Measurements from ENCODE around the gene ADIRF. TPM values are rescaled to one million over a fixed set of nuclear protein-coding genes. Genes with fewer than 3 reads are reported as not detected.
"Not testable (repeated sequence)": the region's sequence is repeated elsewhere in the genome, so short reads cannot be mapped to it uniquely, and the experiment has no call there.

Gene ADIRF
- total and polyA plus RNA-seq, 9 donors: 1.5 to 9.7 (median 3.0) TPM

- Histone ChIP-seq H3K36me3 (ENCODE audit: control insufficient read depth, insufficient read depth, low read length) (no peaks in the 10 kb centered on the region), H3K27me3 (ENCODE audit: control insufficient read depth, insufficient read depth, low read length) (no peaks in the 10 kb centered on the region), H3K27ac (ENCODE audit: low read length) (no peak overlapping the region), H3K9me3 (replicated peaks; ENCODE audit: control insufficient read depth, low read depth, low read length) (no peaks in the 10 kb centered on the region), H3K4me3 (ENCODE audit: low read length) (no peak overlapping the region), H3K4me1 (ENCODE audit: control insufficient read depth, insufficient read depth, low read length) (peaks cover 23% of the 10 kb centered on the region)
- 93% methylated on average over 3 of the region's 4 CpGs for WGBS (ENCODE audit: insufficient coverage)
- peak; percentile 8 for DNase-seq
Observed at GRCh38 chr10:86979296-86979818, 11.1 kb downstream of the ADIRF start.

GRCh38 chr10:86979977-86980448 lies 11.7 kb downstream of the ADIRF start:
- Histone ChIP-seq H3K27me3 (ENCODE audit: control insufficient read depth, insufficient read depth, low read length) (no peaks in the 10 kb centered on the region), H3K4me1 (ENCODE audit: control insufficient read depth, insufficient read depth, low read length) (peaks cover 23% of the 10 kb centered on the region), H3K9me3 (replicated peaks; ENCODE audit: control insufficient read depth, low read depth, low read length) (no peaks in the 10 kb centered on the region), H3K27ac (ENCODE audit: low read length) (peak overlapping the region; percentile 63), H3K4me3 (ENCODE audit: low read length) (no peak overlapping the region), H3K36me3 (ENCODE audit: control insufficient read depth, insufficient read depth, low read length) (no peaks in the 10 kb centered on the region)
- 7% methylated on average over 2 of the region's 3 CpGs for WGBS (ENCODE audit: insufficient coverage)
- DNase-seq: peak; percentile 69

GRCh38 chr10:86981020-86981419 lies 12.7 kb downstream of the ADIRF start:
- peak; percentile 16 for DNase-seq
- peaks cover 23% of the 10 kb centered on the region for H3K4me1 ChIP-seq (ENCODE audit: control insufficient read depth, insufficient read depth, low read length)
- not testable (repeated sequence) for H3K27ac ChIP-seq (ENCODE audit: low read length); H3K36me3 ChIP-seq (ENCODE audit: control insufficient read depth, insufficient read depth, low read length); H3K27me3 ChIP-seq (ENCODE audit: control insufficient read depth, insufficient read depth, low read length); H3K4me3 ChIP-seq (ENCODE audit: low read length); H3K9me3 ChIP-seq (replicated peaks; ENCODE audit: control insufficient read depth, low read depth, low read length)
- 100% methylated on average over 1 of the region's 6 CpGs for WGBS (ENCODE audit: insufficient coverage)

- WGBS (ENCODE audit: insufficient coverage): no CpG with 5 or more reads among the region's 5 CpGs
- Histone ChIP-seq H3K4me3 (ENCODE audit: low read length) (no peak overlapping the region), H3K27ac (ENCODE audit: low read length) (no peak overlapping the region), H3K9me3 (replicated peaks; ENCODE audit: control insufficient read depth, low read depth, low read length) (no peaks in the 10 kb centered on the region), H3K4me1 (ENCODE audit: control insufficient read depth, insufficient read depth, low read length) (peaks cover 23% of the 10 kb centered on the region), H3K27me3 (ENCODE audit: control insufficient read depth, insufficient read depth, low read length) (no peaks in the 10 kb centered on the region), H3K36me3 (ENCODE audit: control insufficient read depth, insufficient read depth, low read length) (no peaks in the 10 kb centered on the region)
- DNase-seq: no peak
Observed at GRCh38 chr10:86981716-86982115, 13.4 kb downstream of the ADIRF start.

- WGBS (ENCODE audit: insufficient coverage): no CpG with 5 or more reads among the region's 4 CpGs
Observed at GRCh38 chr10:86984498-86984897, 16.2 kb downstream of the ADIRF start.

GRCh38 chr10:86988520-86988919 lies 20.2 kb downstream of the ADIRF start:
- H3K9me3 ChIP-seq (replicated peaks; ENCODE audit: control insufficient read depth, low read depth, low read length): no peaks in the 10 kb centered on the region
- no peaks in the 10 kb centered on the region for H3K4me1 ChIP-seq (ENCODE audit: control insufficient read depth, insufficient read depth, low read length)
- no peaks in the 10 kb centered on the region for H3K36me3 ChIP-seq (ENCODE audit: control insufficient read depth, insufficient read depth, low read length)
- no peak overlapping the region for H3K4me3 ChIP-seq (ENCODE audit: low read length)
- no peak overlapping the region for H3K27ac ChIP-seq (ENCODE audit: low read length)
- no peaks in the 10 kb centered on the region for H3K27me3 ChIP-seq (ENCODE audit: control insufficient read depth, insufficient read depth, low read length)
- no CpG with 5 or more reads among the region's 1 CpG for WGBS (ENCODE audit: insufficient coverage)
- DNase-seq: peak; percentile 69

More at GRCh38 chr10:86984498-86984897, 16.2 kb downstream of the ADIRF start:
- peaks cover 11% of the 10 kb centered on the region for H3K4me1 ChIP-seq (ENCODE audit: control insufficient read depth, insufficient read depth, low read length)
- H3K27me3 ChIP-seq (ENCODE audit: control insufficient read depth, insufficient read depth, low read length); H3K27ac ChIP-seq (ENCODE audit: low read length); H3K4me3 ChIP-seq (ENCODE audit: low read length); DNase-seq; H3K9me3 ChIP-seq (replicated peaks; ENCODE audit: control insufficient read depth, low read depth, low read length); H3K36me3 ChIP-seq (ENCODE audit: control insufficient read depth, insufficient read depth, low read length): not testable (repeated sequence)

GRCh38 chr10:86991362-86991761 lies 23.1 kb downstream of the ADIRF start:
- H3K4me3 ChIP-seq (ENCODE audit: low read length); H3K27me3 ChIP-seq (ENCODE audit: control insufficient read depth, insufficient read depth, low read length); H3K9me3 ChIP-seq (replicated peaks; ENCODE audit: control insufficient read depth, low read depth, low read length); H3K4me1 ChIP-seq (ENCODE audit: control insufficient read depth, insufficient read depth, low read length); H3K27ac ChIP-seq (ENCODE audit: low read length); DNase-seq; H3K36me3 ChIP-seq (ENCODE audit: control insufficient read depth, insufficient read depth, low read length): not testable (repeated sequence)
- no CpG with 5 or more reads among the region's 12 CpGs for WGBS (ENCODE audit: insufficient coverage)

GRCh38 chr10:86992456-86992855 lies 24.2 kb downstream of the ADIRF start:
- Histone ChIP-seq H3K36me3 (ENCODE audit: control insufficient read depth, insufficient read depth, low read length) (no peaks in the 10 kb centered on the region), H3K27ac (ENCODE audit: low read length) (no peak overlapping the region), H3K27me3 (ENCODE audit: control insufficient read depth, insufficient read depth, low read length) (no peaks in the 10 kb centered on the region), H3K4me1 (ENCODE audit: control insufficient read depth, insufficient read depth, low read length) (no peaks in the 10 kb centered on the region), H3K4me3 (ENCODE audit: low read length) (no peak overlapping the region), H3K9me3 (replicated peaks; ENCODE audit: control insufficient read depth, low read depth, low read length) (no peaks in the 10 kb centered on the region)
- no peak for DNase-seq

- Histone ChIP-seq H3K4me3 (ENCODE audit: low read length) (no peak overlapping the region), H3K36me3 (ENCODE audit: control insufficient read depth, insufficient read depth, low read length) (no peaks in the 10 kb centered on the region), H3K9me3 (replicated peaks; ENCODE audit: control insufficient read depth, low read depth, low read length) (no peaks in the 10 kb centered on the region), H3K4me1 (ENCODE audit: control insufficient read depth, insufficient read depth, low read length) (no peaks in the 10 kb centered on the region), H3K27ac (ENCODE audit: low read length) (no peak overlapping the region), H3K27me3 (ENCODE audit: control insufficient read depth, insufficient read depth, low read length) (no peaks in the 10 kb centered on the region)
- no CpG with 5 or more reads among the region's 2 CpGs for WGBS (ENCODE audit: insufficient coverage)
- no peak for DNase-seq
Observed at GRCh38 chr10:86992929-86993328, 24.6 kb downstream of the ADIRF start.

- WGBS (ENCODE audit: insufficient coverage): 80% methylated on average over 3 of the region's 6 CpGs
- DNase-seq: not testable (repeated sequence)
Observed at GRCh38 chr10:86999802-87000403, 31.6 kb downstream of the ADIRF start.

GRCh38 chr10:87000491-87000890 lies 32.2 kb downstream of the ADIRF start:
- DNase-seq: no peak
- H3K27ac ChIP-seq (ENCODE audit: low read length): no peak overlapping the region
- no CpG with 5 or more reads among the region's 3 CpGs for WGBS (ENCODE audit: insufficient coverage)
- H3K9me3 ChIP-seq (replicated peaks; ENCODE audit: control insufficient read depth, low read depth, low read length): no peaks in the 10 kb centered on the region
- no peaks in the 10 kb centered on the region for H3K36me3 ChIP-seq (ENCODE audit: control insufficient read depth, insufficient read depth, low read length)
- H3K4me3 ChIP-seq (ENCODE audit: low read length): no peak overlapping the region
- H3K4me1 ChIP-seq (ENCODE audit: control insufficient read depth, insufficient read depth, low read length): no peaks in the 10 kb centered on the region
- no peaks in the 10 kb centered on the region for H3K27me3 ChIP-seq (ENCODE audit: control insufficient read depth, insufficient read depth, low read length)

More at GRCh38 chr10:86999802-87000403, 31.6 kb downstream of the ADIRF start:
- H3K36me3 ChIP-seq (ENCODE audit: control insufficient read depth, insufficient read depth, low read length); H3K27me3 ChIP-seq (ENCODE audit: control insufficient read depth, insufficient read depth, low read length); H3K9me3 ChIP-seq (replicated peaks; ENCODE audit: control insufficient read depth, low read depth, low read length); H3K4me1 ChIP-seq (ENCODE audit: control insufficient read depth, insufficient read depth, low read length); H3K27ac ChIP-seq (ENCODE audit: low read length); H3K4me3 ChIP-seq (ENCODE audit: low read length): not testable (repeated sequence)

All from muscle of leg (tissue), 11 donors.